ENCODE measurements around the gene ATP1A1.

The ATP1A1 gene

DNA sequence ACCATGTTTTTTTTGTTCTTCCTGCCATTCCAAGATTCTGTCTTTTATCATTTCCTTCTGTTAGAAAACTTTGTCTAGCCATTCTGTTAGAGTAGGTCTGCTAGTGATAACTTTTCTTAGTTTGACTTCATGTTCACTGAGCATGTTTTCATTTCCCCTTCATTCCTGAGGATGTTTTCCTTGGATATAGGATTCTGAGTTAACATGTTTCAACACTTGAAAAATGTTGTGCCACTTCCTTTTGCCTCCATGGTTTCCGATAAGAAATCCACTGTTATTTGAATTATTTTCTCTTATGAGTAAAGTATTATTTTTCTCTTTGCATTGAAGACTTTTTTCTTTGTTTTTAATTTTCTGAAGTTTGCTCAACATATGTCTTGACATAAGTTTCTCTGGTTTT is 66.7 kb downstream of the ATP1A1 start:
- no peak for ATAC-seq

DNA sequence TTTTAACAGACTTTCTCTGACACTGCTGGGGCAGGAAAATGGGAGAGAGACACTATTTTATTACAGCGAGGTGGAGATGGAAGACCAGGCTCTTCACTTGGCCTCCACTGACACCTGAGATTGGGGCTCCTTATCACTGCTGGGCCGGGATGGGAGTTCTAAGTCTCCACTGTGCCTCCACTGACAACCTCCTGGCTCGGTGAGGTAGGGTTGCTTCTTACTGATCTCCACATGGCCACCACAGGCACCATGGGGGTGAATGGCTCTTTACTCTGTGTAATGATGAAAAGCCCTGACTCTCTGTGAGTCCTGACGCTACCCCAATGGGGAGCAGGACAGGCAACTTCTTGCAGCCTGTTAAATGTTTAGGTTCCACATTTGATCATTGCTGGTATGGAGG is 67.7 kb downstream of the ATP1A1 start:
- ATAC-seq (no peak), DNase-seq (no peak)

More for the DNA sequence above, 66.7 kb downstream of the ATP1A1 start:
- DNase-seq, result no peak

DNA sequence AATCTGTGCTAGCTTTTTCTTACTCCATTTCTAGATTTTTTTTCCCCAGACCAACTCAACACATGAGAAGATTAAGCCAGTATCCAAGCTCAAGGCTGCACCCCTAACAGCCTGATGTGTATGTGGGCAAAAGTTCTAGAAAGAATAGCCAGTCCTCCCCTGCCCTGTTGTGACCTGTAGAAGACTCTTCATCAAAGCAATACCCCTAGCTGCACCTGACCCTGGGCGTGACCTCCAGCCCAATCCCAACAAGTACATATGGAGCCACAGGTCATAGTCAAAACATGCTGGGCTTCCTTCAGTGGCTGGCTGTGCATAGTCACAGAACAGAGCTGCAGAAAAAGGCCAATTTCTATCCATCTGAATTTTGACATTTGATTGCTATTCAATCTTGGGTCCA is 72.5 kb downstream of the ATP1A1 start:
- DNase-seq, result no peak
- no peak for ATAC-seq

DNA sequence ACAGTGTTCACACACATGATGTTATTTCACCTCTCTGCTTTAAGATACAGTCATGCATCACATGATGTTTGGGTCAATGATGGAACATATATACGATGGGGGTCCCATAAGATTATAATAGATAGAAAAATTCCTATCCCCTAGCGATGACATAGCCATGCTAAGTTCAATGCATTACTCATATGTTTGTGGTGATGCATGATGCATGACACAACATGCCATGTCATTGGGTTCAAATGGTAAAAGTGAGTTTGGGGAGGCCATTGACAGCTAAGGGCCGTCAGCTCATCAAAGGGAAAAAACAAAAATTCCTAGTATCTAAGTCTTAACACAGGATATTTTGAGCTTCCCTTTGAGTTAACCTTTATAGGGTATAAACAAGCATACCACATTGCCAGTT is 73.6 kb downstream of the ATP1A1 start:
- no peak for DNase-seq

DNA sequence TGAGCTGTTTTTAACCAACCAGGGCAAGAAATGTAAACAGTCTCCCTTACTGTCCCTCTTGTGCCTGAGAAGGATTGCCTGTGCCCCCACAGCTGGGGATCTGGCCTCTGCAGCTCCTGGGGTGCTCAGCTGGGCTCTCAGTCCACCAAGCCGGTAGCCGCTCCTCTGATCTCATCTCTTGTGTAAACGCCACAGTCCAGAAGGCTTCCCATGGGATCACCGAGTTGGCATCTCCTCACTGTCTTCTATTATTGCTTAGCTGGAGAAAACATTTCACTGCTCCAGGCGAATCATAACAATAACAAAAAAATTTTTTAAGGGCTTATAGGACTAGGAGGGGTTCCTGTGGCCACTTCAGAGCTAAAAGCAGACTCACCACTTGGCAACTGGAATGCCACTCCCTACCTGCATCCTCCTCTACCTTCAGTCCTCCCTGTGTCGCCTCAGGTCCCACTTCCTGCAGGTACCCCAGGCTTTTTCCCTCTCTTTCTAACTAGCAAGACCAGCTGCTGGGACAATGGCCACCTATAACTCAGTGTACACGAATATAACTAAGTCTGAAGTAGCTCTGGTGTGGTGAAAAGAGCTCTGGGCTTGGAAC is 75.8 kb downstream of the ATP1A1 start:
- ATAC-seq, result no peak
- no peak for DNase-seq

More for the DNA sequence above, 73.6 kb downstream of the ATP1A1 start:
- no peak for ATAC-seq

DNA sequence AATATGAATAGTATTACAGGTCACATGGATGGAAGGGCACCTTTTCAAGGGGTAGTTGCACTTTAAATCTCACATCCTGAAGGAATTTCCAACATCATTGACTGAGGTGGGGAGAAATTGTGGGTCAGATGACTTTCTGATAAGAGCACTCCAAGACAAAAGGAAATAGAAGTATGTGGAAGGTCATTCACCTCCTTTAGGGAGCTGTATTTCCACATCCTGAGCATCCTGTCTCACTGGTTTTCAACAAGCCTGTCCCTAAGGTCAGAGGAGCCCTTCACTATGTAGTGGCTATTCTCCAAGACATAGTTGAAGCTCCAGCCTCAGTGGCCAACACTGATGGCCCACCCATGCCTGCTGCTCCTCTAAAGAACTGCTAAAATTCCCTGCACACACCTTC is 76.5 kb downstream of the ATP1A1 start:
- no peak for ATAC-seq

DNA sequence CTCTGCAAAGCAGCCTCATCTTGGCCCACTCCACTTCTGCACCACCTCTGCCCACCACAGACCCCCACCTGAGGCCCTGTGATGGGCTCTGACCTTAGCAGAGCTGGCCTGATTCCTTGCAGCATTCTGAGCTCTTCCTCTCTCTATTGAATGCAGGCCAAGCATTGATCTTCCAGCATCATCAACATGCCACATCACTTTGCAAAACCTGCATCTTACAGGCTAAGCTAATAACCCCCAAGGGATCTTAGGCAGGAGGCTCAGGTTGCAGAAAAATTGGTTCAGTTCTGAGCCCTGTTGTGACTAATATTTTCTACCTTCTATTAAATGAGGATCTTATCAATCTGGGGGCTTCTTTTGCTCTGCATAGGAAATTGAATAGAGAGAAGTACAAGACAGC is 78.7 kb downstream of the ATP1A1 start:
- ATAC-seq, result no peak
- DNase-seq, result no peak

More for the DNA sequence above, 76.5 kb downstream of the ATP1A1 start:
- no peak for DNase-seq

DNA sequence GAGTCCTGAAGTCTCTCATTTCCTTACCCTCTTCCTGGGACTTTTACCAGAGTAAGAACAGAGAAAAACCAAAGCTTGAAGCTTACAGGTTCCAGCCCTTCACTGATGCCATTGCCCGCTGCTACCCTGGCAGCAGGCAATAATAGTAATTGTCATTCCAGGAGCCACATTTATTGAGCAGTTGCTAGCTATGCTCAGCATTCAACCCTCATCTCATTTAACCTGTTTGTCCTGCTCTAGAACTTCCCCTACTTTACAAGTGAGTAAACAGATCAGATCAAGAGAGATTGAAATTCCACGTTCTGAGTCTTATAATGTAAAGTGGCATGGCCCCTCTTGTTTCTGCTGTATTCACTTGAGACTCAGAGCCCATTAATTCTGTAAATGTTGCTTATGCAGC is 80.4 kb downstream of the ATP1A1 start:
- ATAC-seq, result no peak
- no peak for DNase-seq

DNA sequence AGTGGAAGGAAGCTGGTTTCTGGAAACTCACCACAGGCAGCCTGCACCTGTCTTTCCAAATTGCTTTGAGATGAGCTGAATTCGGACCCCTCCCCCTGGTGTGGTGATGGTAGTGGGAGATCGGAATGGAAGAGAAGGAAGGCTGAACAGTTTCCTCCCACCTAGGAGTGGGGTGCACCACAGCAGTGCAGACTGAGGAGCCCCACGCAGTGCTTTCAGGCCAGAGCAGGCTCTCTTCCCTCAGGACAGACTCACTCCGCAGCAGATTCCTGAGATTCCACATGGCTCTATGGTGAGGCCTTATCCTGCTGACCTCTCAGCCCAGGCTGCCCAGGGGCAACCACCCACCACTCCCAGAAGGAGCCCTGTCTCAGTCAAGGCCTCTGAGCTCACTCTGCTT is 80.9 kb downstream of the ATP1A1 start:
- DNase-seq (no peak), ATAC-seq (no peak)
